Panc1 (cell line): Measurements from ENCODE around the gene OR7G1.

Source experiments
- CTCF ChIP-seq: fragments of 450-650 bp; IDR thresholded peaks from 2 replicates; pipeline ENCODE4 v1.5.1; 2017; ENCODE audit warnings: mild to moderate bottlenecking
- POLR2AphosphoS5 ChIP-seq: IDR thresholded peaks from 2 replicates; pipeline ENCODE4 v1.6.1; 2012; ENCODE audit warnings: mild to moderate bottlenecking, low read depth, low read length, moderate library complexity
- SIN3A ChIP-seq: IDR thresholded peaks from 2 replicates; pipeline ENCODE4 v1.6.1; 2012; ENCODE audit warnings: low read depth, mild to moderate bottlenecking, low read length, moderate library complexity, borderline replicate concordance; ENCODE audit not compliant: insufficient read depth
- TCF7L2 ChIP-seq: IDR thresholded peaks from 2 replicates; pipeline ENCODE4 v1.6.1; 2011; ENCODE audit warnings: mild to moderate bottlenecking, low read depth, low read length, inconsistent platforms

DNA sequence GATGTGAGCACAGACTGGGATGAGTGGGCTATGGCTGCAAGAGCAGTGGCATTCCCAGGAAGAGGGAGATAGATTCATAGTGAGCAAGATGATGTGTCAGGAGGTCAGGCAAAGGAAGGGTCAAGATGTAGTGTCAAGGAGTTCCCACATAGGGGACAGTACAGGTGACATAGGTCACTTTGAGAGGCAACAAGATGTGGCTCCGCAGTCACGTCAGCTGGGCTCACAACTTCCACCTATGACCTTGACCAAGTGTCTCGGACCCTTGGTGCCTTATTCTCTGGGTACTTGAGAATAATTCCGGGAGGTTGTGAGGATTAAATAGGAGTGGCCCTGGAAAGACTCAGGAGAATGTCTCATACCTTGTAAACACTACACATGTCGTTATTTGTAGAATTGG is 35.1 kb upstream of the OR7G1 start:
- TF ChIP-seq CTCF (no peak), SIN3A (no peak), TCF7L2 (no peak), POLR2AphosphoS5 (no peak)
